HG02610 (cell line): Measurements from ENCODE around the gene INHBC.

Experiments
- ATAC-seq: cut with Tn5 transposase; IDR thresholded peaks from one replicate; pipeline ENCODE4 v1.9.1; 2021; ENCODE audit warnings: mild to moderate bottlenecking, moderate library complexity; ENCODE audit not compliant: unreplicated experiment

The INHBC gene

DNA sequence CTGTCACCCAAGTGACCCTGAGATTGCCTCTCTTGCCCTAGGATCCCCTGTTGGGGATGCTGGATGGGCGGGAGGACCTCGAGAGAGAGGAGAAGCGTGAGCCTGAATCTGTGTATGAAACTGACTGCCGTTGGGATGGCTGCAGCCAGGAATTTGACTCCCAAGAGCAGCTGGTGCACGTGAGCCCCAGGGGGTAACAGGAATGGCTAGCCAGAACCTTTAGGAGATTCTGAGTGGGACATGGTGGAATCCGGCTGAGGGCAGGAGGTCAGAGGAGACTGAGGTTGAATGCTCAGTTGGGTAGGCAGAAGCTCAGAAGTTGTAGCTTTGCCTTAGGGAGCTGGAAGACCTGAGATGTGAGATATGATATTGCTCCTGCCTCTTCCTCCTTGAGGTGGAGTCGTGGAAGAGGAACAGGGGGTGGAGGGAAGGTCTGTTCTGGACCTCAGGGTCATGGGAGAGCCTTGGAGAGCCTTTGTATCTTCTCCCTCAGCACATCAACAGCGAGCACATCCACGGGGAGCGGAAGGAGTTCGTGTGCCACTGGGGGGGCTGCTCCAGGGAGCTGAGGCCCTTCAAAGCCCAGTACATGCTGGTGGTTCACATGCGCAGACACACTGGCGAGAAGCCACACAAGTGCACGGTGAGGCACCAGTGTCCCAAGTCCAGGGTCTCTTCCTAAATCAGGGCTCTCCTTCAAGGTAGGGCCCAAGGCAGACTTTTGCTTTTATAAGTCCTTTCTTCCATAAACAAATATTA, 31.3 kb downstream of the INHBC start:
- no peak for ATAC-seq

DNA sequence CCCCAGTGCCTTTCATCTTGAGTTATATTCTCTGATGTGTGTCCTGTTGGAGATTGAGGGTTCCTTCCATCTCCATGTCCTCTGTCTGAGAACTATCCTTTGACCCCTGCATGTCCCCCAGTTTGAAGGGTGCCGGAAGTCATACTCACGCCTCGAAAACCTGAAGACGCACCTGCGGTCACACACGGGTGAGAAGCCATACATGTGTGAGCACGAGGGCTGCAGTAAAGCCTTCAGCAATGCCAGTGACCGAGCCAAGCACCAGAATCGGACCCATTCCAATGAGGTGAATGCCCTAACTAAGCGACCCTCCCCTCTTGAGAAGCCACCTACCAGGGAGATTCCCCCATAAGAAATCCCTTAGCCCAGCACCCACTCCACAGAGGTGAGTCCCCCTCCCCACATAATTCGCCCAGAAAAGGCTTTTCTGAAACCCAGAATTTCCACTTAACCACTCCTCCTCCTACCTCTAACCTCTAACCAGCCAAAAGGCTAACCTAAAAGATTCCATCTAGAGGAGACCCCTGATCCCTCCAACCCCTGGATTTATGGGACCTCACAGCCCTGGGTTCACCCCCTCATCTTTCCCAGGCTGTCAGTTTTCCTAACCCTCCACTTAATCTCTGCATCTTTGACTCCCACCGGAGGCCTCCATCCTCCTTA, 32.8 kb downstream of the INHBC start:
- no peak for ATAC-seq

DNA sequence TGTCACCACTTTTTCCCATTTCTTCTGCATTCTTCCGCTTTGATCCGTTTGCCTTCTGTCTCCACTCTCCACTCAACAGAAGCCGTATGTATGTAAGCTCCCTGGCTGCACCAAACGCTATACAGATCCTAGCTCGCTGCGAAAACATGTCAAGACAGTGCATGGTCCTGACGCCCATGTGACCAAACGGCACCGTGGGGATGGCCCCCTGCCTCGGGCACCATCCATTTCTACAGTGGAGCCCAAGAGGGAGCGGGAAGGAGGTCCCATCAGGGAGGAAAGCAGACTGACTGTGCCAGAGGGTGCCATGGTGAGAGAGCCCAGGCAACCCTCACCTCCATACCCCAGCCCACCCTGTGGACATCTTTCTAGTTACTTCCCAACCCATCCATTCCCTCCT, 33.3 kb downstream of the INHBC start:
- no peak for ATAC-seq

DNA sequence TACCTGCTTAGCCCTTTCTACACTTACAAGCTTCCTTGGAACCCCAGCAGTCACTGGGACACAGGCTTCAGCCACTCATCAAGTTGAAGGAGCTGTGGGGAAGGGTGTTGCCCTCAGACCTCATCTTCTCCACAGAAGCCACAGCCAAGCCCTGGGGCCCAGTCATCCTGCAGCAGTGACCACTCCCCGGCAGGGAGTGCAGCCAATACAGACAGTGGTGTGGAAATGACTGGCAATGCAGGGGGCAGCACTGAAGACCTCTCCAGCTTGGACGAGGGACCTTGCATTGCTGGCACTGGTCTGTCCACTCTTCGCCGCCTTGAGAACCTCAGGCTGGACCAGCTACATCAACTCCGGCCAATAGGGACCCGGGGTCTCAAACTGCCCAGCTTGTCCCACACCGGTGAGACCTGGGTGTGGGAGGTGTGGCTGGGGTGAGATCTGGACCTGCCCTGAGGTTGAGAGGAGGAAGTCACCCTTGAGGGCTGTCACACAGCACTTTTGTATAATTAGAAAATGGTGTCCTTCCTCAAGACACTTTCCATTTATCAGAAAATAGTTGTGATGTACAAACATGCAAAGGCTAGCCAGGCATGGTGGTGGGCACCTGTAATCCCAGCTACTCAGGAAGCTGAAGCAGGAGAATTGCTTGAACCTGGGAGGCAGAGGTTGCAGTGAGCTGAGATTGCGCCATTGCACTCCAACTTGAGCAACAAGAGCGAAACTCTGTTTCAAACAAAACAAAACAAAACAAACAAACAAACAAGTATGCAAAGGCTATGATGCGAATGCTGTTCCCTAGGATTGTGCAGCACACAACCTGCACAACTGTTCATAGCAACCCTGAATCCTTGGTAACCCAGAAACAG, 34.9 kb downstream of the INHBC start:
- no peak for ATAC-seq

DNA sequence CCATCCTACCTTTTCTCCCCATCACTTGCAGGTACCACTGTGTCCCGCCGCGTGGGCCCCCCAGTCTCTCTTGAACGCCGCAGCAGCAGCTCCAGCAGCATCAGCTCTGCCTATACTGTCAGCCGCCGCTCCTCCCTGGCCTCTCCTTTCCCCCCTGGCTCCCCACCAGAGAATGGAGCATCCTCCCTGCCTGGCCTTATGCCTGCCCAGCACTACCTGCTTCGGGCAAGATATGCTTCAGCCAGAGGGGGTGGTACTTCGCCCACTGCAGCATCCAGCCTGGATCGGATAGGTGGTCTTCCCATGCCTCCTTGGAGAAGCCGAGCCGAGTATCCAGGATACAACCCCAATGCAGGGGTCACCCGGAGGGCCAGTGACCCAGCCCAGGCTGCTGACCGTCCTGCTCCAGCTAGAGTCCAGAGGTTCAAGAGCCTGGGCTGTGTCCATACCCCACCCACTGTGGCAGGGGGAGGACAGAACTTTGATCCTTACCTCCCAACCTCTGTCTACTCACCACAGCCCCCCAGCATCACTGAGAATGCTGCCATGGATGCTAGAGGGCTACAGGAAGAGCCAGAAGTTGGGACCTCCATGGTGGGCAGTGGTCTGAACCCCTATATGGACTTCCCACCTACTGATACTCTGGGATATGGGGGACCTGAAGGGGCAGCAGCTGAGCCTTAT, 35.8 kb downstream of the INHBC start:
- ATAC-seq: no peak

DNA sequence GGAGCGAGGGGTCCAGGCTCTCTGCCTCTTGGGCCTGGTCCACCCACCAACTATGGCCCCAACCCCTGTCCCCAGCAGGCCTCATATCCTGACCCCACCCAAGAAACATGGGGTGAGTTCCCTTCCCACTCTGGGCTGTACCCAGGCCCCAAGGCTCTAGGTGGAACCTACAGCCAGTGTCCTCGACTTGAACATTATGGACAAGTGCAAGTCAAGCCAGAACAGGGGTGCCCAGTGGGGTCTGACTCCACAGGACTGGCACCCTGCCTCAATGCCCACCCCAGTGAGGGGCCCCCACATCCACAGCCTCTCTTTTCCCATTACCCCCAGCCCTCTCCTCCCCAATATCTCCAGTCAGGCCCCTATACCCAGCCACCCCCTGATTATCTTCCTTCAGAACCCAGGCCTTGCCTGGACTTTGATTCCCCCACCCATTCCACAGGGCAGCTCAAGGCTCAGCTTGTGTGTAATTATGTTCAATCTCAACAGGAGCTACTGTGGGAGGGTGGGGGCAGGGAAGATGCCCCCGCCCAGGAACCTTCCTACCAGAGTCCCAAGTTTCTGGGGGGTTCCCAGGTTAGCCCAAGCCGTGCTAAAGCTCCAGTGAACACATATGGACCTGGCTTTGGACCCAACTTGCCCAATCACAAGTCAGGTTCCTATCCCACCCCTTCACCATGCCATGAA, 36.5 kb downstream of the INHBC start:
- no peak for ATAC-seq

DNA sequence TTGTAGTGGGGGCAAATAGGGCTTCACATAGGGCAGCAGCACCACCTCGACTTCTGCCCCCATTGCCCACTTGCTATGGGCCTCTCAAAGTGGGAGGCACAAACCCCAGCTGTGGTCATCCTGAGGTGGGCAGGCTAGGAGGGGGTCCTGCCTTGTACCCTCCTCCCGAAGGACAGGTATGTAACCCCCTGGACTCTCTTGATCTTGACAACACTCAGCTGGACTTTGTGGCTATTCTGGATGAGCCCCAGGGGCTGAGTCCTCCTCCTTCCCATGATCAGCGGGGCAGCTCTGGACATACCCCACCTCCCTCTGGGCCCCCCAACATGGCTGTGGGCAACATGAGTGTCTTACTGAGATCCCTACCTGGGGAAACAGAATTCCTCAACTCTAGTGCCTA, 37.1 kb downstream of the INHBC start:
- ATAC-seq: no peak

DNA sequence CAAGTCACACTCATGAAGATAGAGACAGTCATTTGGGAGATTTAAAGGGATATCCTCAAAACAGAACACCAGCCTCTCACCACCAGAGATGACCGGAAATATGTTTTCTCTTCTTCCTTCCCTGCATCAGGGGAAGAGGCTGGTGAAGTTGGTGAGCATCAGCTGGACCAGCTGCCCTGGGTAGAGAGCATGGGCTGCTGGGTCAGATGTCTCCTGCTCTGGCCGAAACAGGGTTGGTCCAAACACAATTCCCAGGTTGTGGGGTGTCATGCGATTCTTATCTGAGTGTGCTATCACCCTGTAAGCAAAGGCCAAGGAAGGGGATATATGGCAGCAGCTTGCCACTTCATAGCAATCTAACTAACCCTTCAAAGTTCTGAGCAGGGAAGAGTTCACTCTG, 37.8 kb downstream of the INHBC start:
- ATAC-seq: no peak

DNA sequence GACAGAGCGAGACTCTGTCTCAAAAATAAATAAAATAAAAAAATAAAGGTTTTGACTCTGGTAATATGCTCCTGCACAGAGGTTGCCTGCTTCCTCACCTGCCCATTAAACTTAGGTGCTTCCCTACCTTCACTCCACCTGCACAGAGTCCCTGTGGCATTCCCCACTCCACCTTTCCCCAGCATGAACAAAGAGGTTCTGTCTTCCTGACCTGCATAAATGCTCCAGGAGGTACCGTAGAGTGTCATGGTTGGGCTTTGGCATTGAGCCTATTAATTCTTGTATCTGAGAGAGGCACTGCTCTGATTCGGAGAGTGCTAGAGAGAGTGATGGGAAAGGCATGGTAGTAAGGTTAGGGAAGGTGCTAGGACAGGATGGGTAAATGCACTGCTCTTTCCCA, 38.8 kb downstream of the INHBC start:
- no peak for ATAC-seq

DNA sequence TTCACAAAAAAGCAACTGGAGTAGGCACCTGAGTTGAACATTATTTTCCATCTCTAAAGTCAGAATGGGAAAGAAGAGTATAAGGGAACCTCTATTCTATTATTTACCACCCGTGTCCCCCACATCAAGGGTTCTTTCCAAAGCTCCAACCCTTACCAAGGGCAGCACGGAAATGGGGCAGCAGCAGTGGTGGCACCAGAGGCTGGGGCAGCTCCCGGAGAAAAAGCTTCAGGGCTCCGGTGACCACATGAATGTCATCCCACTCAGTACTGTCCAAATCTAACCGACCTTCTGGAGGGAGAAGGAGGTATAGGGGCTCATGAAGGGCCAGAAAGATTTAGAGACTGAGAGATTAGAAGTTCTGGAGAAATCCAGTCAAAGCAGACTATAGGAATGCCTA, 39.3 kb downstream of the INHBC start:
- ATAC-seq: no peak

DNA sequence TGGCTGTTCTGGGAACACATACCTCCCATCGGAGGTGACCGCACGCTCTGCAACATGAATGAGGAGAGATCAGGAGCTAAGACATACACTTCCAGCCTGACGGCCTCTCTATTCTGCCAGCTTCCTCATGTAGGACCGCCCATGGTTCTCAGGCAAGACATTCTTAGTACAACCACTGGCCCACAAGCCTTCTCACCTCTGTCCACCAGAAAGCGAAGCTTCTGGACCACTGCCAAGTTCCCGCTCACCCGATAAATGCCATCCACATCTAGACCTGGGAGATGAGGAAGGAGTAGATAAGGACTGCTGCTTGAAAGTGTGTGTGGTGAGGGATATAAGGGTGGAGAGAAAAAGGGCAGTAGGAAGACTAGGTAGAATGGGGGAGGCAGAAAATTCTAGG, 39.8 kb downstream of the INHBC start:
- no peak for ATAC-seq

DNA sequence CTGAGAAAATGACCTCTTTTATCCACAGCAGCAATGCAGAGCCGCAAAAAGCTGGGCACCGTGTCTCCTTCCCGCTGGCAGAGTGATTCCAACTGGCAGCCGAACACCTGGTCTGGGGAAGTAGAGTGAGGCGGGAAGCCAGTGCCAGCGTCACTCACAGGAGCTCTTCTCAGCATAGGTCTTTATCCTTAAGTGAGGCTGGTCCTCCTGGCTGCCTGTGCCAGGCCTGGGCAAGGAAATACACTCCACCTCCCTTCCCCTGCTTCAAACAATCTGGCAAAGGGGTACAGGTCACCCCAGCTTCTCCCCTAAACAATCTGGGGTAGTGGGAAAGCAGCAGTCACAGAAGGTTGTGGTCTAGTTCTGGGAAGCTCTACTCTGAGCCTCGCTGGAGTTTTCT, 40.3 kb downstream of the INHBC start:
- no peak for ATAC-seq

DNA sequence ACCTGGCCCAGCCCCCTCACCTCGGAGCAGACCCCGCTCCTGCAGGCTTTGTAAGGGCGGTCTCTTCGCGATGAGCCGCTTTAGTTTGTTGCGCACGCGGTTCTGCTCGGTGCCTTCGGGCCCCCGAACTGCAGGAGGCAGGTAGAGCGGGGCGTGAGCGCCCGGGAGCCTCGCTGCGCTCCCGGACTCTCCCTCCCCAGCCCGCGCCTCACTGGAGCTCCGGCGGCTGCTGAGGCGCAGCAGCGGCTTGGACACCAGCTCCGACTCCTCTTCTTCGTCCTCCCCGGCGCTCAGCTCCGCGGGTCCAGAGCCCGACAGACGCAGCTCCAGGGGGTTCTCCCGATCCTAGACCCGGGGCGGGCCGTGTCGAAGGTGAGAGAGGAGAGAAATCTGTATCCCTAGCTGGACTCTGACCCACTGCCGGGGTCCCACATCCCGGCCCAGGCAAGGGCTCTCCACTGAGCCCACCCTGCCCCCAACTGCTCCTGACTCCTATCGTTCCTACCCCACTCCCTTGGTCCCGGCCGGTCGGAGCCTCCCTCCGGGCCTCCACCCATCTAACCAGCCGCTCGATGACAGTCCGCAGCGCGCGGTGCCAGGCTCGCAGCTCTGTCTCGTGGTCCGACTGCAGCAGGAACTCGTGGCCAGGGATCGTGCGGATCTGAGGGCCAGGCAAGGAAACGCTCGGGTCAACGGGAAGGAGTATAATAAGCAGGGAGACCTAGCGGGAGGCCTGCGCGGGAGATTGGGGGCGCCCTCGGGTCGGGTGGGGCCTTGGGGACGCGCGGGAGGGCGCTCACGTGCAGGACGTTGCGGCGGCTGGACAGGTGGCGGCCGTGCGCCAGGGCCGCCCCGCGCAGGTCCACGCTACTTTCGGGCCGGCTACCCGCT, 40.9 kb downstream of the INHBC start:
- ATAC-seq: no peak

DNA sequence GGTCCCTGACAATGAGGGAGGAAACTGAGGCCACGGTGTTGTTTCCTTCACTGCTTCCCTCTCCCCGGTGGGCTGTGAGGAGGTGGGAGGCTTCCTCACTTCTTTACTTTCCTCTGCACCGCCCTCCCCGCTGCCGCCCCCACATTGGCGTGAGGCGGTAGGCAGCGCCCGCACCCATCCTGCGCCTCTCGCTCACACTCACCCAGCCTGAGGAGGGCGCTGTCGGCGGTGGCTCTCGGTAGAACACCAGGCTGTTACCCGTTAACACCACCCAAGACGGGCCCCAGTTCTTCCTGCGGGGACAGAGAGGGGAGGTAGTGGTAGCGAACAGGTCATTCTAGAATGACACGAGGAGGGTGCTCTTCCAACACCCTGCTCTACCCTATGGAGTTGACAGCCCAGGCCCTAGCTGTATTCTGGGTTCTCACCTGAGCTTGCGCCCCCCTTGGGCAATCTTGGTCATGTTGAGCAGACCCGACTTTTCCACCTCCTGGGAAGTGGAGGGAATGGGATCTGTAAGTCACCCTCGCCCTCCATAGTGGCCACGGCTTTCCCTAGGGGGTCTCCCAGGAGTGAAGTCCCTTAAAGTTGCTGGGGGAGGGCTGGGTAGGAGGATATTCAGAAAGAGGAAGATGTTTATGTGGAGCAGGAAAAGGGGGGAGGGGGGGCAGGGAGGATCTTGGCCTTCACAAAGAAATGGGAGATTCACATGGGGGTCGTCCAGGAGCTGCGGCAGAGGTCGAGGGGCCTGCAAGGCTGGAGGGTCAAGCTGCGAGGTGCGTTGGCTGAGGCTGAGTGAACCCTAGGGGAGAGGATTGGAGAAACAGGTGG, 41.8 kb downstream of the INHBC start:
- ATAC-seq: no peak

DNA sequence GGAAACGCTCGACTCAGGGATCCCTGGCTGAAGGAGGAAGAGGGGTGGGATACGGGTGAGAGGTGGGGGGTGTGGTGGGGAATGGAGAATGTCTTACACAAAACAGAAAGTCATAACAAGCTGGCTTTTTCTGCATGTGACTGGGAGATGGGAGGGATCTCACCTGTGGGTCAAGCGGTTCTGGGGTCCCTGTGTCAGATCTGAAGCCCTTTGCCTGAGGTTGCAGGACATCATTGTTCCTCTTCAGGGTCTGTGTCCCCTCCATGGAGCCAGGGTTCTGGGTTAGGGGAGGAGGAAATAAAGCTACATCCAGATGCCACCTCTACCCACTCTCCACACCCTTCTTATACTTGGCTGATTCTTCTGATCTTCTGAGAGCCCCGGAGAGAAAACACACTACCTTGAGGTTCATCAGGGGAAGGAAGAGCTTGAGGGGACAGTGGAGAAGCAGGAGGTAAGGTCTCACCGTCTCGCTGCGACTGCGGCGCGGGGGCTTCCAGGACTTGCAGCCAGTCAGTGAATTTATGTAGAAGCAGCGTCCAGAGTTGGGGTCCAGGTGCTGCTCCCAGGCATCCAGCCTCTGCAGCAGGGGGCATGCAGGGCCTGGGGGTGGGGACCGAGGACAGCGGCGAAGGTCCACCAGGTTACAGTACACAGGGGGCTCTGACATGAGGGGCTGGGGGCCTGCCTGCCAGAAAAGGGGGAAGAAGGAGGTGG, 42.6 kb downstream of the INHBC start:
- no peak for ATAC-seq

DNA sequence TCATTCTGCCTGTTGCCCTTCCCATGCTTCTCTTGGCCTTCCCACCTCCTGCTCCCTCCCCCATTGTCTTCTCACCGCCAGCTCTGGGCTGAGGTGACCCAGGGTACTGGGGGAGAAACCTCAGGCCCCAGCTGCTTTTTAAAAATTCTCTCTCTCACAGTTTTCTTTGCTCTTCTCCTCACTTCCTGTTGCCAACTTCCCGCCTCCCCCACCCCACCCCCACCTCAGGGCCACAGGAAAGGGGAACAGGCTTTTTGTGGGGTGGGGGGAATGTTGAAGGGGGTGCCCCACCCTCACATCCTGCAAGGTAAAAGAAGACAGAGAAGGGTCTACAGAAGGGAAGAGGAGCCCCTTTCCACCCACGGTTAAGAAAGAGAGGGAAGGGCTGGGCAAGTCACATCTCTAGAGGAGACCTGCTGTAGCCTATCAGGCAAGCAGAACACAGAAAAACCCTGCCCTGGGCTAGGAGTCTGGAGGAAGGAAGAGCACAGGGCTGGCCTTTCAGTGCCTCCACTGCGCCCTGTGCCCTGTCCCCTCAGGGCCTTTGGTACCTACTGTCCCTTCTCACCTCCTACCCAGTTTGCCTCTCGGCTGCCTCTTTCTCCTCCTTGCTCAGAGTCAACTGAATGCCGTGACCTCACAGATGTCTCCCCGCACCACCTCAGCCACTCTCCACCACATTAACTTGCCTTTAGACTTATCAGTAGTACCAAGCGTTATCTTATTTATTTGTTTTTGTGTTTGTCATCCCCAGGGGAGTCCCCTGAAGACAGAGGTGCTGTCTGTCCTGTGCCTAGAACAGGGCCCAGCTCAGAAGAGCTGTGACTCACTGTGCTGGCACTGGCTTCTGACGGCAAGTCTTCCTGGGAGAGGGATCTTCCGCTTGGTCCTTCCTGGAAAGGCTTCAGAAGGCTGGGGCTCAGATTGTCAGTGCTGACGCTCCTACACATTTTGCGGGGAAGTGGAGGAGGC, 43.4 kb downstream of the INHBC start:
- peak; percentile 35 for ATAC-seq

DNA sequence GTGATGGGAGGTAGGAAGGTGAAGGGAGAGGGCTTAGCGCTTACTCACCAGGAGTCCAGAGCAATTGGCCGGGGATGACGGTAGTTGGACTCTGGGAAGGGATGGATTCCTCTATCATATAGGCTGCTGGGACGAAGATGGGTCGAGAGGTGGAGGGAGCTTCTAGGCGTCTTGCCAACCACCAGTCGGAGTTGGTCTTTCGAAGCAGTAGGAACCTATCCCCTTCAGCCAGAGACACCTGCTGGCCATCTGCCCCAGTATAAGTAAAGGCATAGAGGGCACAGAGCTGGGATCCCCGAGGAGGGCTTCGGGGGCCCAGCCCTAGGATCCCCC, 44.4 kb downstream of the INHBC start:
- ATAC-seq: no peak
